Liver (tissue), 9 donors: ENCODE results near the gene MPC1. TPM values are rescaled to one million over a fixed set of nuclear protein-coding genes. Genes with fewer than 3 reads are reported as not detected.

ENCODE experiments used
- DNase-seq: peaks from one replicate; pipeline ENCODE4 v3.0.0-alpha.2; 2017; ENCODE audit warnings: low spot score
- H3K27ac ChIP-seq, 2 donors: one replicate each; pipeline ENCODE4 v1.7.0; 2013; ENCODE audit warnings: inconsistent platforms in 2 of 2, low read length in 2 of 2, control low read depth in 1 of 2, low read depth in 1 of 2, mild to moderate bottlenecking in 1 of 2
- H3K27me3 ChIP-seq, 4 donors: one replicate each; pipeline versions ENCODE4 v1.6.1 to v1.7.0; 2013; ENCODE audit warnings: low read length in 3 of 4, inconsistent platforms in 1 of 4, mild to moderate bottlenecking in 1 of 4, moderate library complexity in 1 of 4; ENCODE audit not compliant: control insufficient read depth in 4 of 4, insufficient read depth in 4 of 4
- H3K36me3 ChIP-seq, 4 donors: one replicate each; pipeline versions ENCODE4 v1.6.1 to v1.7.0; 2013; ENCODE audit warnings: low read length in 3 of 4, mild to moderate bottlenecking in 3 of 4, low read depth in 1 of 4, moderate library complexity in 1 of 4; ENCODE audit not compliant: control insufficient read depth in 4 of 4, insufficient read depth in 3 of 4
- H3K4me1 ChIP-seq, 4 donors: one replicate each; pipeline versions ENCODE4 v1.6.1 to v1.7.0; 2013; ENCODE audit warnings: low read length in 3 of 4, mild to moderate bottlenecking in 3 of 4, moderate library complexity in 1 of 4; ENCODE audit not compliant: control insufficient read depth in 4 of 4, insufficient read depth in 4 of 4
- H3K4me3 ChIP-seq, 3 donors: one replicate each; pipeline versions ENCODE4 v1.6.1 to v1.7.0; 2013; ENCODE audit warnings: low read length in 3 of 3, control low read depth in 1 of 3, low read depth in 1 of 3, mild to moderate bottlenecking in 1 of 3
- H3K9ac ChIP-seq, 2 donors: one replicate each; pipeline ENCODE4 v1.7.0; 2013; ENCODE audit warnings: low read length in 2 of 2, mild to moderate bottlenecking in 2 of 2, moderate library complexity in 2 of 2, control low read depth in 1 of 2, low read depth in 1 of 2
- H3K9me3 ChIP-seq, 4 donors: one replicate each; pipeline versions ENCODE4 v1.6.1 to v1.7.0; 2013; ENCODE audit warnings: low read length in 3 of 4; ENCODE audit not compliant: control insufficient read depth in 4 of 4
- EGR1 ChIP-seq, 2 donors: IDR thresholded peaks; 2 replicates each; pipeline ENCODE4 v1.6.1; 2016 to 2018; ENCODE audit warnings: antibody characterized with exemption in 2 of 2, low read depth in 2 of 2
- FOXA1 ChIP-seq: IDR thresholded peaks from 2 replicates; pipeline ENCODE4 v1.6.1; 2016; ENCODE audit warnings: antibody characterized with exemption
- FOXA2 ChIP-seq: IDR thresholded peaks from 2 replicates; pipeline ENCODE4 v1.6.1; 2016; ENCODE audit warnings: antibody characterized with exemption
- GABPA ChIP-seq, 2 donors: IDR thresholded peaks in 1 of 2; conservative IDR thresholded peaks in 1 of 2; 2 replicates each; pipeline ENCODE4 v1.6.1; 2016; ENCODE audit warnings: antibody characterized with exemption in 2 of 2, mild to moderate bottlenecking in 1 of 2, moderate library complexity in 1 of 2
- HNF4A ChIP-seq, 2 donors: conservative IDR thresholded peaks; 2 replicates each; pipeline ENCODE4 v1.6.1; 2016; ENCODE audit warnings: antibody characterized with exemption in 2 of 2, mild to moderate bottlenecking in 2 of 2
- HNF4G ChIP-seq: IDR thresholded peaks from 2 replicates; pipeline ENCODE4 v1.6.1; 2016; ENCODE audit warnings: antibody characterized with exemption
- JUND ChIP-seq, 2 donors: IDR thresholded peaks; 2 replicates each; pipeline ENCODE4 v1.6.1; 2016; ENCODE audit warnings: antibody characterized with exemption in 2 of 2
- NR2F2 ChIP-seq: IDR thresholded peaks from 2 replicates; pipeline ENCODE4 v1.6.1; 2016; ENCODE audit warnings: antibody characterized with exemption
- RAD21 ChIP-seq, 2 donors: IDR thresholded peaks; 2 replicates each; pipeline ENCODE4 v1.6.1; 2016; ENCODE audit warnings: antibody characterized with exemption in 2 of 2, mild to moderate bottlenecking in 2 of 2
- RXRA ChIP-seq, 2 donors: IDR thresholded peaks; 2 replicates each; pipeline ENCODE4 v1.6.1; 2017 to 2018; ENCODE audit warnings: antibody characterized with exemption in 2 of 2, mild to moderate bottlenecking in 1 of 2
- SP1 ChIP-seq: IDR thresholded peaks from 2 replicates; pipeline ENCODE4 v1.6.1; 2018; ENCODE audit warnings: antibody characterized with exemption, mild to moderate bottlenecking
- TAF1 ChIP-seq: conservative IDR thresholded peaks from 2 replicates; pipeline ENCODE4 v1.6.1; 2016; ENCODE audit warnings: antibody characterized with exemption, mild to moderate bottlenecking
- YY1 ChIP-seq: IDR thresholded peaks from 2 replicates; pipeline ENCODE4 v1.6.1; 2016; ENCODE audit warnings: antibody characterized with exemption, mild to moderate bottlenecking
- WGBS: extraction: QIAGEN DNeasy Blood & Tissue Kit; methylation state at CpG from one replicate; pipeline ENCODE4 v1.1.7; 2013; 5-methylcytosine and 5-hydroxymethylcytosine counted together
- polyA plus RNA-seq, 2 donors: library from polyadenylated mRNA; stranded (reverse) in 1 of 2; unstranded in 1 of 2; fragments of 200-250 nt in 1 of 2; fragments of >200 nt in 1 of 2; fragmentation: Nextera tagmentation in 1 of 2; extraction: Ambion mirVana in 1 of 2; gene quantifications; one replicate each; pipeline versions ENCODE4 v1.2.1 to v1.2.3, GENCODE V29; 2013 to 2015
- total RNA-seq, 2 donors: library from RNA; depleted of rRNA; stranded (reverse); fragments of >200 nt; gene quantifications; one replicate each; pipeline ENCODE4 v1.2.3, GENCODE V29; 2014
- TF ChIP-seq, protein P1 (sequence below): IDR thresholded peaks from 2 replicates; pipeline ENCODE4 v1.6.1; 2016; ENCODE audit warnings: antibody characterized with exemption
- TF ChIP-seq, protein P2 (sequence below): IDR thresholded peaks from 2 replicates; pipeline ENCODE4 v1.6.1; 2016; ENCODE audit warnings: antibody characterized with exemption
- TF ChIP-seq, protein P3 (sequence below): fragments of 150-350 bp; IDR thresholded peaks from 2 replicates; pipeline ENCODE4 v1.5.1; 2017; ENCODE audit warnings: improper control_type of control experiment, low read depth, low read length; ENCODE audit not compliant: missing input control
- TF ChIP-seq, protein P4 (sequence below): IDR thresholded peaks from 2 replicates; pipeline ENCODE4 v1.6.1; 2016; ENCODE audit warnings: antibody characterized with exemption
- TF ChIP-seq, protein P5 (sequence below): IDR thresholded peaks from 2 replicates; pipeline ENCODE4 v1.6.1; 2016; ENCODE audit warnings: antibody characterized with exemption, mild to moderate bottlenecking
- donor health status: healthy.
- donor health status: healthy.
- donor health status: healthy.
- donor health status: healthy.
- donor health status: healthy.

Gene MPC1
- total and polyA plus RNA-seq, 4 donors = 79.7 to 478 (median 237) TPM

DNA sequence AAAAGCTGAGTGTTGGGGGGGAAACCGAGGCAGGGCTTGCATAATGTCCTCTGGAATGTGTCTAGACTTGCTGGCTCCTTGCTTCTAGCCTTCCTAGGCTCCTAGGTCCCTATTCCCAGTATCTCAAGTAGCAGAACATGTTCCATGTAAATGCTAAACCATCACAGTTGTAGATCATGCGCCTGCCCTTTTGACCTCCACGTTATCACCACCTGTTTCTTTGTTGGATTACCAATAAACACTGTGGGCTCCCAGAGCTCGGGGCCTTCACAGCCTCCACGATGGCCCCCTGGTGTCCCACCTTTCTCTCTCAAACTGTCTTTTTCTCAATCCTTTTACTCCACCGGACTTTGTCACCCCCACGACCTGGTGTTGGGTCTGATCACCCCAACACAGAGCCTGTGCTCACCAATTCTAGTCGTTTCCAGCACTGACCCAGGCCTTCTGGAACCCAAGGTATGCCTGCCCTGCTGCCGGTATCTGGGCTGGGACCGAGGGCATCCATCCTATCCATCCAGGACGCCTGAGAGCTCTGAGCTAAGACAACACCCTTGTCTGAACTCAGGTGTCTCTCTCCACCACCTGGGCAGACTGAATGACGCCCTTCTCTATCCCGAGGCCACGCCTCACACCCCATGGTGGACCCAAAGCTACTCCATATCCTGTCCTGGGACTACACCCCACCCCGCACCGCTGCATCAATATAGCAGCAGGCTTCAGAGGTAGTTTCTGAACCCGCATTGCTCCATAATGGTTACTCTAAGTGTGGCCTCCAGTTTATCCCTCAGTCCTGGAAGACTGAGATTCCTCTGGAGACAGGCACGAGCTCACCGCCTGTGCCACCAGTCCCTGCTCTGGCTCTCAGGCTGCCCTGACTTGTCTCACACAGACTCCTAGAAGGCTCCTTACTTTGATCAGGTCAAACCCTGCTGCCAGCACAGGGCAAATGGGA is 65.2 kb downstream of the MPC1 start:
- Histone ChIP-seq H3K4me3 (no peak overlapping the region), H3K4me1 (no peaks in the 10 kb centered on the region)
- WGBS = 87% methylated on average over 19 of the region's 19 CpGs

DNA sequence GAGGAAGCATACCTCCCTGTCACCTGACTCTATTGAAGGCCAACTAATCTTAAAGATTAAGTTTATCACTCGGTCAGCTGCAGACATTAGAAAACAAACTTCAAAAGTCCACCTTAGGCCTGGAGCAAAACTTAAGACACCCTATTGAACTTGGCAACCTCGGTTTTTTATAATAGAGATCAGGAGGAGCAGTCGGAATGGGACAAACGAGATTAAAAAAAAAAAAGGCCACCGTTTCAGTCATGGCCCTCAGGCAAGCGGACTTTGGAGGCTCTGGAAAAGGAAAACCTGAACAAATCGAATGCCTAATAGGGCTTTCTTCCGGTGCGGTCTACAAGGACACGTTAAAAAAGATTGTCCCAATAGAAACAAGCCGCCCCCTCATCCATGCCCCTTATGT is 67.3 kb downstream of the MPC1 start:
- Histone ChIP-seq H3K27me3 (no peaks in the 10 kb centered on the region), H3K27ac (no peak overlapping the region), H3K36me3 (peaks cover 0 to 6% (median 2%) of the 10 kb centered on the region in 4 donors), H3K4me1 (no peaks in the 10 kb centered on the region), H3K4me3 (no peak overlapping the region), H3K9me3 (no peaks in the 10 kb centered on the region), H3K9ac (no peak overlapping the region)
- 88% methylated on average over 11 of the region's 11 CpGs for WGBS
- DNase-seq = no peak
- TF ChIP-seq SP1 = no peak
- TF ChIP-seq, protein P1, sequence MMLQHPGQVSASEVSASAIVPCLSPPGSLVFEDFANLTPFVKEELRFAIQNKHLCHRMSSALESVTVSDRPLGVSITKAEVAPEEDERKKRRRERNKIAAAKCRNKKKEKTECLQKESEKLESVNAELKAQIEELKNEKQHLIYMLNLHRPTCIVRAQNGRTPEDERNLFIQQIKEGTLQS = no peak
- no peak for TF ChIP-seq GABPA (IDR thresholded peaks at IDR 0.05 in 1 of 2, conservative IDR thresholded peaks at IDR 0.05 in 1 of 2)
- TF ChIP-seq HNF4G = no peak
- no peak for TF ChIP-seq RXRA (IDR thresholded peaks at IDR 0.05)
- no peak for TF ChIP-seq NR2F2
- TF ChIP-seq, protein P2, sequence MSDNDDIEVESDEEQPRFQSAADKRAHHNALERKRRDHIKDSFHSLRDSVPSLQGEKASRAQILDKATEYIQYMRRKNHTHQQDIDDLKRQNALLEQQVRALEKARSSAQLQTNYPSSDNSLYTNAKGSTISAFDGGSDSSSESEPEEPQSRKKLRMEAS = no peak
- no peak for TF ChIP-seq FOXA1
- no peak for TF ChIP-seq HNF4A (conservative IDR thresholded peaks at IDR 0.05)
- TF ChIP-seq JUND (IDR thresholded peaks at IDR 0.05) = no peak
- TF ChIP-seq EGR1 (IDR thresholded peaks at IDR 0.05; ENCODE audit: low read depth in 2 of 2) = no peak
- TF ChIP-seq, protein P3, sequence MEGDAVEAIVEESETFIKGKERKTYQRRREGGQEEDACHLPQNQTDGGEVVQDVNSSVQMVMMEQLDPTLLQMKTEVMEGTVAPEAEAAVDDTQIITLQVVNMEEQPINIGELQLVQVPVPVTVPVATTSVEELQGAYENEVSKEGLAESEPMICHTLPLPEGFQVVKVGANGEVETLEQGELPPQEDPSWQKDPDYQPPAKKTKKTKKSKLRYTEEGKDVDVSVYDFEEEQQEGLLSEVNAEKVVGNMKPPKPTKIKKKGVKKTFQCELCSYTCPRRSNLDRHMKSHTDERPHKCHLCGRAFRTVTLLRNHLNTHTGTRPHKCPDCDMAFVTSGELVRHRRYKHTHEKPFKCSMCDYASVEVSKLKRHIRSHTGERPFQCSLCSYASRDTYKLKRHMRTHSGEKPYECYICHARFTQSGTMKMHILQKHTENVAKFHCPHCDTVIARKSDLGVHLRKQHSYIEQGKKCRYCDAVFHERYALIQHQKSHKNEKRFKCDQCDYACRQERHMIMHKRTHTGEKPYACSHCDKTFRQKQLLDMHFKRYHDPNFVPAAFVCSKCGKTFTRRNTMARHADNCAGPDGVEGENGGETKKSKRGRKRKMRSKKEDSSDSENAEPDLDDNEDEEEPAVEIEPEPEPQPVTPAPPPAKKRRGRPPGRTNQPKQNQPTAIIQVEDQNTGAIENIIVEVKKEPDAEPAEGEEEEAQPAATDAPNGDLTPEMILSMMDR = no peak
- no peak for TF ChIP-seq TAF1

More for the DNA sequence above, 65.2 kb downstream of the MPC1 start:
- Histone ChIP-seq H3K9me3 (no peaks in the 10 kb centered on the region), H3K36me3 (peaks cover 1 to 10% (median 6%) of the 10 kb centered on the region in 4 donors), H3K9ac (no peak overlapping the region), H3K27ac (no peak overlapping the region), H3K27me3 (no peaks in the 10 kb centered on the region)
- TF ChIP-seq FOXA1 (no peak), RXRA (IDR thresholded peaks at IDR 0.05) (no peak), YY1 (no peak), FOXA2 (no peak), TAF1 (no peak), EGR1 (IDR thresholded peaks at IDR 0.05; ENCODE audit: low read depth in 2 of 2) (no peak), SP1 (no peak), NR2F2 (no peak), RAD21 (IDR thresholded peaks at IDR 0.05) (no peak), JUND (IDR thresholded peaks at IDR 0.05) (no peak), HNF4G (no peak), GABPA (IDR thresholded peaks at IDR 0.05 in 1 of 2, conservative IDR thresholded peaks at IDR 0.05 in 1 of 2) (no peak)
- TF ChIP-seq, protein P4, sequence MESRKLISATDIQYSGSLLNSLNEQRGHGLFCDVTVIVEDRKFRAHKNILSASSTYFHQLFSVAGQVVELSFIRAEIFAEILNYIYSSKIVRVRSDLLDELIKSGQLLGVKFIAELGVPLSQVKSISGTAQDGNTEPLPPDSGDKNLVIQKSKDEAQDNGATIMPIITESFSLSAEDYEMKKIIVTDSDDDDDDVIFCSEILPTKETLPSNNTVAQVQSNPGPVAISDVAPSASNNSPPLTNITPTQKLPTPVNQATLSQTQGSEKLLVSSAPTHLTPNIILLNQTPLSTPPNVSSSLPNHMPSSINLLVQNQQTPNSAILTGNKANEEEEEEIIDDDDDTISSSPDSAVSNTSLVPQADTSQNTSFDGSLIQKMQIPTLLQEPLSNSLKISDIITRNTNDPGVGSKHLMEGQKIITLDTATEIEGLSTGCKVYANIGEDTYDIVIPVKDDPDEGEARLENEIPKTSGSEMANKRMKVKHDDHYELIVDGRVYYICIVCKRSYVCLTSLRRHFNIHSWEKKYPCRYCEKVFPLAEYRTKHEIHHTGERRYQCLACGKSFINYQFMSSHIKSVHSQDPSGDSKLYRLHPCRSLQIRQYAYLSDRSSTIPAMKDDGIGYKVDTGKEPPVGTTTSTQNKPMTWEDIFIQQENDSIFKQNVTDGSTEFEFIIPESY = no peak
- TF ChIP-seq, protein P1 = no peak
- TF ChIP-seq, protein P2 = no peak
- TF ChIP-seq, protein P5, sequence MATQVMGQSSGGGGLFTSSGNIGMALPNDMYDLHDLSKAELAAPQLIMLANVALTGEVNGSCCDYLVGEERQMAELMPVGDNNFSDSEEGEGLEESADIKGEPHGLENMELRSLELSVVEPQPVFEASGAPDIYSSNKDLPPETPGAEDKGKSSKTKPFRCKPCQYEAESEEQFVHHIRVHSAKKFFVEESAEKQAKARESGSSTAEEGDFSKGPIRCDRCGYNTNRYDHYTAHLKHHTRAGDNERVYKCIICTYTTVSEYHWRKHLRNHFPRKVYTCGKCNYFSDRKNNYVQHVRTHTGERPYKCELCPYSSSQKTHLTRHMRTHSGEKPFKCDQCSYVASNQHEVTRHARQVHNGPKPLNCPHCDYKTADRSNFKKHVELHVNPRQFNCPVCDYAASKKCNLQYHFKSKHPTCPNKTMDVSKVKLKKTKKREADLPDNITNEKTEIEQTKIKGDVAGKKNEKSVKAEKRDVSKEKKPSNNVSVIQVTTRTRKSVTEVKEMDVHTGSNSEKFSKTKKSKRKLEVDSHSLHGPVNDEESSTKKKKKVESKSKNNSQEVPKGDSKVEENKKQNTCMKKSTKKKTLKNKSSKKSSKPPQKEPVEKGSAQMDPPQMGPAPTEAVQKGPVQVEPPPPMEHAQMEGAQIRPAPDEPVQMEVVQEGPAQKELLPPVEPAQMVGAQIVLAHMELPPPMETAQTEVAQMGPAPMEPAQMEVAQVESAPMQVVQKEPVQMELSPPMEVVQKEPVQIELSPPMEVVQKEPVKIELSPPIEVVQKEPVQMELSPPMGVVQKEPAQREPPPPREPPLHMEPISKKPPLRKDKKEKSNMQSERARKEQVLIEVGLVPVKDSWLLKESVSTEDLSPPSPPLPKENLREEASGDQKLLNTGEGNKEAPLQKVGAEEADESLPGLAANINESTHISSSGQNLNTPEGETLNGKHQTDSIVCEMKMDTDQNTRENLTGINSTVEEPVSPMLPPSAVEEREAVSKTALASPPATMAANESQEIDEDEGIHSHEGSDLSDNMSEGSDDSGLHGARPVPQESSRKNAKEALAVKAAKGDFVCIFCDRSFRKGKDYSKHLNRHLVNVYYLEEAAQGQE = no peak
- no peak for DNase-seq
